MM.1S (cell line): ENCODE measurements around the gene CCS.

Experiments
- EZH2 ChIP-seq: fragments of 300-600 bp; sonication (generic); optimal IDR thresholded peaks from 2 replicates; pipeline ENCODE3; 2017; ENCODE audit warnings: low read depth, mild to moderate bottlenecking, antibody characterized with exemption, low read length, mixed read lengths
- TF ChIP-seq, protein P1 (sequence below): fragments of 300-600 bp; sonication (generic); IDR thresholded peaks from 2 replicates; pipeline ENCODE4 v1.5.1; 2016; ENCODE audit warnings: antibody characterized with exemption, low read length, mixed read lengths

GRCh38 chr11:66652651-66653050, 59.7 kb downstream of the CCS start:
- TF ChIP-seq, protein P1, sequence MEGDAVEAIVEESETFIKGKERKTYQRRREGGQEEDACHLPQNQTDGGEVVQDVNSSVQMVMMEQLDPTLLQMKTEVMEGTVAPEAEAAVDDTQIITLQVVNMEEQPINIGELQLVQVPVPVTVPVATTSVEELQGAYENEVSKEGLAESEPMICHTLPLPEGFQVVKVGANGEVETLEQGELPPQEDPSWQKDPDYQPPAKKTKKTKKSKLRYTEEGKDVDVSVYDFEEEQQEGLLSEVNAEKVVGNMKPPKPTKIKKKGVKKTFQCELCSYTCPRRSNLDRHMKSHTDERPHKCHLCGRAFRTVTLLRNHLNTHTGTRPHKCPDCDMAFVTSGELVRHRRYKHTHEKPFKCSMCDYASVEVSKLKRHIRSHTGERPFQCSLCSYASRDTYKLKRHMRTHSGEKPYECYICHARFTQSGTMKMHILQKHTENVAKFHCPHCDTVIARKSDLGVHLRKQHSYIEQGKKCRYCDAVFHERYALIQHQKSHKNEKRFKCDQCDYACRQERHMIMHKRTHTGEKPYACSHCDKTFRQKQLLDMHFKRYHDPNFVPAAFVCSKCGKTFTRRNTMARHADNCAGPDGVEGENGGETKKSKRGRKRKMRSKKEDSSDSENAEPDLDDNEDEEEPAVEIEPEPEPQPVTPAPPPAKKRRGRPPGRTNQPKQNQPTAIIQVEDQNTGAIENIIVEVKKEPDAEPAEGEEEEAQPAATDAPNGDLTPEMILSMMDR, result no peak
- no peak for TF ChIP-seq EZH2
